ENCODE data around the gene GCNT1.

GCNT1 gene

DNA sequence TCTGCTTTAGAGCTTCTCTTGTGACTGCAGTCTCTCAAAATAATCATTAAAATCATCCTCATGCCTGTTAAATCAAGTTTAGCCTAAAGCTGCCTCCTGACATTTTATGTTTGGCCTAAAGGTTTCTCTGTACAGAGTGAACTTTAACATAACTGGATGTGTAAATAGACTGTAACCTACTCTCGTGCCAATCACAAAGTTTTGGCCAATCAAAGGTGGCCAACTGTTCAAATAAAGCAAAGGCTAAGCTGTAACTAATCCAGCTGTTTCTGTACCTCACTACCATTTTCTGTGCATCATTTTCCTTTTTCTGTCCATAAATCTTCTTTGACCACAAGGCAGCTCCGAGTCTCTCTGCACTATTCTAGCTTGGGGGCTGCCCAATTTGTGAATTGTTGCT lies 86.2 kb downstream of the GCNT1 start:
- DNase-seq: no peak

DNA sequence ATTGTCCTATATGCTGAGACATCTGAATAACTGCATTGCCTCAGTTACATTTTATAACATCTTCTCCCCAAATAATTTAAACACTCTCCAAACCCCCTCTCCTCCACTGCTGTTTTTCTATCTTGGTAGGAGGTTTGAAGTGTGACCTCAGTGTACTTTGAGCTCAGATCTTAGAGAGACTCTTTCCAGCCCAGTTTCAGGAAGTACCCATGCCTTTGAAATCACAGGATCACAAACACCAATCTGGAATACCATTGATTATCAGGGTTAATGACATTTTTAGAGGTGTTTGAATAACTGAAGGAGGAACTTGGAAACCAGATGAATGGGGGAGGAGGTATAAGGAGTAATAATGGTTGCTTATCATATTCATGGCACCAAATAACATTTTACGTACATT lies 93.2 kb downstream of the GCNT1 start:
- DNase-seq: no peak

DNA sequence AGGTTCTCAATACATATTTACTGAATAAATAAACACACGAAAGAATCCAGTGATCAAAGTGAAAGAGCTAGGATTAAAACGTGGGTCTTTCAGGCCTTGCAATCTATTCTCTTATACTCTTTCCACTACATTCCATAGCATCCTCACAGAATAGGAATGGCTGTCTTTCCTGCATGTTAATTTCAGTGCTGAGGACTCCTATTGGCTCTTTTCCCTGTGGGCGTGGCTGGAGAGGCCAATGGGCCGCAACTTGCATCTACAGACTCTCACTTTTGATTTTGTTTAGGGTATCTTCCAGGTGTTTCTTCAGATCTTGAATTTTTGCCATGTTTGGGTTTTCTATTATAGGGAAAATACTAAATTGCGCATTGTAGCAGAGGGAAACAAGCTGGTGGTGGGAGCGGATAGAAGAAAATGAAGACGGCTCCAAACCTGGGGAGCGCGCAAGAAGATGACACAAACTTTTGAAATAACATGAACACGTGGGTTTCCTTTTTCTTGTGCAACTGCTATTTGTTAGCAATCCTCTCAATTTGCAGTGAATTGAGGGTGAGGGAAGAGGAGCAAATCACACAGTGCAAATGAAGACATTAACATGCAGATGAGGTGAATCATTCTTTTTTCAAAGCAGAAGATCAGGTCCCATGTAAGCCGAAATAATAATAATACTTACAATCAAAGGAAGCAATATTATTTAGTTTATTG lies 93.9 kb downstream of the GCNT1 start:
- DNase-seq: no peak

DNA sequence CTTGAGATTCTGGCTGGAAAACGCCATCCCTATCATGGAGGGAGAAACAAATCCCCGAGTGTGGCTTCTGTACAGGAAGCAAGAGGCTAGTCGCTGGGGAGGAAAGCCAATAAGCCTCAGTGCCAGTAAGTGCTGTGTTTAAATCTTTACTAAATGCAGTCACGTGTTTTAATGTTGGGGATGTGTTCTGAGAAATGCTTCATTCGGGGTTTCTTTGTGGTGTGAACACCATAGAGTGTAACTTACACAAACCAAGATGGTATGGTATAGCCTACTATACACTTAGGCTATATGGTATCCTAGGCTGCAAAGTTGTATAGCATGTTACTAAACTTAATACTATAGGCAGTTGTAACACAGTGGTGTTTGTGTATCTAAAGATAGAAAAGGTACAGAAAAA lies 94.7 kb downstream of the GCNT1 start:
- DNase-seq: no peak

All from left hindlimb (tissue), 1 donor.